H1 (cell line): ENCODE results near the gene RENBP. TPM values are rescaled to one million over a fixed set of nuclear protein-coding genes. Genes with fewer than 3 reads are reported as not detected.

Source experiments
- CBX8 ChIP-seq: fragments of 300-800, 300-1000 bp; sonication (generic); IDR thresholded peaks from 2 replicates; pipeline ENCODE4 v1.7.1; 2016; ENCODE audit warnings: low read depth, low read length, borderline replicate concordance
- HDAC2 ChIP-seq, 2 experiments: fragments of 300-600 bp in 1 of 2; sonication (generic) in 1 of 2; IDR thresholded peaks; 2 replicates each; pipeline ENCODE4 v1.6.1; 2011 to 2012; ENCODE audit warnings: low read depth in 2 of 2, low read length in 2 of 2, mild to moderate bottlenecking in 2 of 2, moderate library complexity in 2 of 2, borderline replicate concordance in 1 of 2, inconsistent platforms in 1 of 2
- KDM1A ChIP-seq: fragments of 200-600, 300-600 bp; sonication (generic); IDR thresholded peaks from 2 replicates; pipeline ENCODE4 v1.7.1; 2016; ENCODE audit warnings: mild to moderate bottlenecking, low read length, borderline replicate concordance
- KDM4A ChIP-seq: IDR thresholded peaks from one replicate; pipeline ENCODE4 v1.7.1; 2012; ENCODE audit warnings: low read depth, mild to moderate bottlenecking, moderate library complexity, low read length, inconsistent platforms; ENCODE audit not compliant: severe bottlenecking
- MAFK ChIP-seq: IDR thresholded peaks from 2 replicates; pipeline ENCODE4 v1.6.1; 2012; ENCODE audit warnings: low read depth, mild to moderate bottlenecking, improper control_type of control experiment, low read length
- SIN3A ChIP-seq, 2 experiments: IDR thresholded peaks in 1 of 2; conservative IDR thresholded peaks in 1 of 2; 2 replicates each; pipeline ENCODE4 v1.6.1; 2011 to 2012; ENCODE audit warnings: low read length in 2 of 2, improper control_type of control experiment in 1 of 2, low read depth in 1 of 2, mild to moderate bottlenecking in 1 of 2
- SIRT6 ChIP-seq: IDR thresholded peaks from one replicate; pipeline ENCODE4 v1.7.1; 2012; ENCODE audit warnings: low read length, inconsistent platforms
- TEAD4 ChIP-seq: IDR thresholded peaks from 2 replicates; pipeline ENCODE4 v1.6.1; 2012; ENCODE audit warnings: low read depth, low read length, inconsistent platforms, mixed read lengths
- polyA plus RNA-seq, 7 experiments: library from polyadenylated mRNA; depleted of rRNA in 3 of 7; stranded (reverse) in 5 of 7; unstranded in 2 of 7; fragments of >200 nt in 5 of 7; fragments of 200-250 nt in 2 of 7; gene quantifications; 1 replicate in 5 of 7; 2 replicates in 1 of 7; 4 replicates in 1 of 7; pipeline versions ENCODE4 v1.2.1 to v1.2.3, GENCODE V29; 2011 to 2013; ENCODE audit warnings: missing spikeins in 2 of 7, mixed read lengths in 2 of 7
- total RNA-seq: library from RNA; stranded (reverse); fragmentation: NEBNext Ultra II Directional; extraction: Animal tissue kit (Norgen Biotek cat#: 25700); gene quantifications from 2 replicates; pipeline ENCODE4 v1.2.1, GENCODE V29; 2021

Gene RENBP
- total and polyA plus RNA-seq, 2 of the 8 experiments (the other 6 are each of a cell fraction or from before 2014, with no cell fraction given), result 12.4 to 21.8 TPM

GRCh38 chrX:153907456-153907855 is 37.0 kb downstream of the RENBP start (continued):
- TF ChIP-seq SIN3A (conservative IDR thresholded peaks at IDR 0.05 in 1 of 2, IDR thresholded peaks at IDR 0.05 in 1 of 2; ENCODE audit: low read depth in 1 of 2, low read length in 2 of 2), result no peak
- no peak for TF ChIP-seq KDM4A
- no peak for TF ChIP-seq TEAD4
- TF ChIP-seq CBX8, result no peak
- TF ChIP-seq HDAC2 (IDR thresholded peaks at IDR 0.05; ENCODE audit: borderline replicate concordance in 1 of 2, low read depth in 2 of 2, low read length in 2 of 2), result no peak
- no peak for TF ChIP-seq KDM1A
- TF ChIP-seq MAFK, result no peak
- no peak for TF ChIP-seq SIRT6
